Vagina (tissue), 2 donors: ENCODE measurements around the gene SLC17A1.

ENCODE experiments used
- CTCF ChIP-seq, 3 experiments: fragments of 450-650 bp in 2 of 3; fragments of 200-600 bp in 1 of 3; sonication (generic) in 1 of 3; IDR thresholded peaks; one replicate each; pipeline ENCODE4 v1.5.1; 2017 to 2019; ENCODE audit warnings: antibody characterized with exemption in 3 of 3, mild to moderate bottlenecking in 2 of 3, moderate library complexity in 2 of 3
- POLR2A ChIP-seq, 2 donors: fragments of 450-650 bp; IDR thresholded peaks; one replicate each; pipeline ENCODE4 v1.6.1; 2017; ENCODE audit warnings: antibody characterized with exemption in 2 of 2, mild to moderate bottlenecking in 2 of 2, moderate library complexity in 2 of 2

- no peak for TF ChIP-seq CTCF (IDR thresholded peaks at IDR 0.05)
- no peak for TF ChIP-seq POLR2A (IDR thresholded peaks at IDR 0.05)
These were observed 44.4 kb downstream of the SLC17A1 start for GRCh38 chr6:25787428-25787827.
